ENCODE results near the gene ADAMTS2. TPM values are rescaled to one million over a fixed set of nuclear protein-coding genes. Genes with fewer than 3 reads are reported as not detected.

The ADAMTS2 gene
- total and polyA plus RNA-seq, 2 of the 8 experiments (the other 6 are each of a cell fraction or from before 2014, with no cell fraction given), result 6.6 to 7.3 TPM

GRCh38 chr5:179367491-179367890 lies 22.2 kb upstream of the ADAMTS2 start:
- Histone ChIP-seq H4K8ac (ENCODE audit: extremely low read depth, insufficient read depth, low read length) (no peak overlapping the region), H2BK12ac (ENCODE audit: low read depth, low read length) (no peak overlapping the region), H3K9me3 (ENCODE audit: insufficient read depth in 2 of 2, low read depth in 1 of 2, low read length in 1 of 2) (no peaks in the 10 kb centered on the region), H3K27ac (ENCODE audit: low read depth, low read length) (no peak overlapping the region), H3K27me3 (replicated peaks in 1 of 4; ENCODE audit: control insufficient read depth in 3 of 4, extremely low read depth in 1 of 4, insufficient read depth in 3 of 4, low read length in 3 of 4) (no peaks in the 10 kb centered on the region), H4K20me1 (replicated peaks in 1 of 2; ENCODE audit: control insufficient read depth in 1 of 2, insufficient read depth in 2 of 2, low read length in 2 of 2) (no peaks in the 10 kb centered on the region), H3K14ac (ENCODE audit: insufficient read length) (no peak overlapping the region), H3K23me2 (ENCODE audit: low read depth, low read length) (no peaks in the 10 kb centered on the region), H2BK120ac (replicated peaks; ENCODE audit: low read depth, low read length) (no peak overlapping the region), H3K18ac (ENCODE audit: extremely low read depth, low read length) (no peak overlapping the region), H3K9ac (replicated peaks in 1 of 4; ENCODE audit: extremely low read depth in 1 of 4, low read depth in 3 of 4, low read length in 3 of 4) (no peak overlapping the region), H3K79me2 (ENCODE audit: control insufficient read depth in 1 of 2, insufficient read depth in 2 of 2, low read length in 2 of 2) (no peaks in the 10 kb centered on the region), H4K91ac (replicated peaks; ENCODE audit: insufficient read length, low read length) (no peak overlapping the region), H2BK15ac (ENCODE audit: low read length) (no peak overlapping the region), H3K4me2 (ENCODE audit: insufficient read depth in 1 of 2, low read depth in 2 of 2, low read length in 2 of 2) (no peak overlapping the region), H3K4ac (replicated peaks; ENCODE audit: insufficient read length, low read depth, low read length) (no peak overlapping the region), H2BK5ac (ENCODE audit: low read depth, low read length) (no peak overlapping the region), H2AFZ (ENCODE audit: low read length) (no peak overlapping the region), H4K5ac (ENCODE audit: insufficient read length, low read depth, low read length) (no peak overlapping the region), H2BK20ac (ENCODE audit: low read length) (no peak overlapping the region), H3K56ac (replicated peaks; ENCODE audit: insufficient read length, low read depth, low read length) (no peak overlapping the region), H3K4me3 (ENCODE audit: extremely low read depth in 1 of 4, insufficient read depth in 2 of 4, low read depth in 3 of 4, low read length in 4 of 4) (no peak overlapping the region), H2AK5ac (ENCODE audit: low read depth, low read length) (no peak overlapping the region), H3K36me3 (ENCODE audit: control insufficient read depth in 2 of 4, insufficient read depth in 4 of 4, low read length in 3 of 4) (no peaks in the 10 kb centered on the region), H3K79me1 (ENCODE audit: low read depth, low read length) (no peaks in the 10 kb centered on the region), H3K4me1 (replicated peaks in 1 of 4; ENCODE audit: control insufficient read depth in 3 of 4, insufficient read depth in 4 of 4, low read length in 3 of 4) (no peaks in the 10 kb centered on the region), H3K23ac (ENCODE audit: insufficient read length) (no peak overlapping the region)
- FAIRE-seq (no peak), DNase-seq (ENCODE audit: low read depth in 1 of 2, low spot score in 2 of 2) (no peak)
- TF ChIP-seq SIN3A (conservative IDR thresholded peaks at IDR 0.05 in 1 of 2, IDR thresholded peaks at IDR 0.05 in 1 of 2; ENCODE audit: low read depth in 1 of 2, low read length in 2 of 2), result no peak
- TF ChIP-seq NANOG (IDR thresholded peaks at IDR 0.05; ENCODE audit: insufficient read depth, low read depth, low read length, poor library complexity, severe bottlenecking), result no peak
- TF ChIP-seq SRF (IDR thresholded peaks at IDR 0.05; ENCODE audit: low read depth, low read length), result no peak
- TF ChIP-seq CBX5 (IDR thresholded peaks at IDR 0.05; ENCODE audit: low read depth, low read length), result no peak
- no peak for TF ChIP-seq SIX5 (IDR thresholded peaks at IDR 0.05; ENCODE audit: low read depth, low read length)
- no peak for TF ChIP-seq NRF1 (IDR thresholded peaks at IDR 0.05; ENCODE audit: low read depth, low read length)
- TF ChIP-seq POU5F1 (IDR thresholded peaks at IDR 0.05; ENCODE audit: low read depth, low read length), result no peak
- TF ChIP-seq TEAD4 (IDR thresholded peaks at IDR 0.05; ENCODE audit: low read depth, low read length), result no peak
- no peak for TF ChIP-seq BCL11A (IDR thresholded peaks at IDR 0.05; ENCODE audit: low read depth in 2 of 2, low read length in 2 of 2)
- TF ChIP-seq KDM4A (IDR thresholded peaks at IDR 0.05; ENCODE audit: low read depth, low read length, severe bottlenecking), result no peak
- no peak for TF ChIP-seq ATF2 (IDR thresholded peaks at IDR 0.05; ENCODE audit: low read length)
- TF ChIP-seq BACH1 (IDR thresholded peaks at IDR 0.05; ENCODE audit: low read length), result no peak
- no peak for TF ChIP-seq RFX5 (IDR thresholded peaks at IDR 0.05; ENCODE audit: borderline replicate concordance, low read depth, low read length)
- TF ChIP-seq CEBPB (IDR thresholded peaks at IDR 0.05; ENCODE audit: low read depth, low read length), result no peak
- CTCF ChIA-PET (ENCODE audit: partially characterized antibody), result no interaction called here
- POLR2A ChIA-PET (ENCODE audit: partially characterized antibody), result no interaction called here
- 82% methylated on average over 8 of the region's 12 CpGs; no CpG with 5 or more reads in 1 of the 2 experiments for WGBS, 2 experiments (ENCODE audit: extremely low coverage in 1 of 2, insufficient coverage in 1 of 2, insufficient read length in 1 of 2, insufficient replicate concordance in 2 of 2, low coverage in 1 of 2, low lambda C conversion rate in 2 of 2, missing lambda C conversion rate in 1 of 2)
